Measurements from ENCODE around the gene DACH1.

- no peak for TF ChIP-seq CTCF (IDR thresholded peaks at IDR 0.05)
- no peak for TF ChIP-seq POLR2AphosphoS5 (IDR thresholded peaks at IDR 0.05)
Measured at GRCh38 chr13:71751073-71751472, 115.9 kb downstream of the DACH1 start.
